Sigmoid colon (tissue), 7 donors: Measurements from ENCODE around the gene SPIRE1. TPM values are rescaled to one million over a fixed set of nuclear protein-coding genes. Genes with fewer than 3 reads are reported as not detected.
"Not testable (repeated sequence)": the region's sequence is repeated elsewhere in the genome, so short reads cannot be mapped to it uniquely, and the experiment has no call there.

ENCODE experiments used
- DNase-seq: peaks from one replicate; pipeline ENCODE4 v3.0.0-alpha.2; 2019
- H3K27ac ChIP-seq, 4 donors: fragments of 200-600 bp; sonication (generic); one replicate each; pipeline ENCODE4 v1.5.1; 2016 to 2019; ENCODE audit warnings: mild to moderate bottlenecking in 1 of 4
- H3K27me3 ChIP-seq, 3 donors: fragments of 200-600 bp; sonication (generic); one replicate each; pipeline ENCODE4 v1.5.1; 2019; ENCODE audit warnings: mild to moderate bottlenecking in 1 of 3
- H3K36me3 ChIP-seq, 4 donors: fragments of 200-600 bp; sonication (generic); one replicate each; pipeline ENCODE4 v1.5.1; 2016 to 2019
- H3K4me1 ChIP-seq, 4 donors: fragments of 200-600 bp; sonication (generic); one replicate each; pipeline ENCODE4 v1.5.1; 2017 to 2019
- H3K4me3 ChIP-seq, 4 donors: fragments of 200-600 bp; sonication (generic); one replicate each; pipeline ENCODE4 v1.5.1; 2017 to 2019; ENCODE audit warnings: mild to moderate bottlenecking in 2 of 4, moderate library complexity in 1 of 4
- H3K9me3 ChIP-seq, 4 donors: fragments of 200-600 bp in 3 of 4; sonication (generic) in 3 of 4; one replicate each; pipeline versions ENCODE4 v1.5.1 to v1.6.1; 2013 to 2019
- EP300 ChIP-seq, 4 donors: sonication (generic); formaldehyde crosslinking; IDR thresholded peaks; one replicate each; pipeline ENCODE4 v1.6.1; 2017; ENCODE audit warnings: antibody characterized with exemption in 4 of 4
- POLR2A ChIP-seq, 2 donors: fragments of 450-650 bp; IDR thresholded peaks; one replicate each; pipeline ENCODE4 v1.6.1; 2016; ENCODE audit warnings: antibody characterized with exemption in 2 of 2, mild to moderate bottlenecking in 2 of 2, moderate library complexity in 2 of 2
- POLR2AphosphoS5 ChIP-seq, 4 donors: sonication (generic); formaldehyde crosslinking; IDR thresholded peaks; one replicate each; pipeline ENCODE4 v1.6.1; 2017; ENCODE audit warnings: antibody characterized with exemption in 4 of 4
- WGBS, 2 donors: extraction: QIAGEN DNeasy Blood & Tissue Kit; methylation state at CpG; one replicate each; pipeline ENCODE4 v1.1.7; 2013; 5-methylcytosine and 5-hydroxymethylcytosine counted together
- intact Hi-C: fragments of 100-400 bp; cut with DNase I; formaldehyde crosslinking; loops from one replicate; pipeline ENCODE4 v1.15.1; 2023
- polyA plus RNA-seq, 3 donors: library from polyadenylated mRNA; stranded (reverse); fragments of 200-250 nt; gene quantifications; one replicate each; pipeline ENCODE4 v1.2.3, GENCODE V29; 2013
- total RNA-seq, 4 donors: library from RNA; depleted of rRNA; stranded (reverse); fragments of >200 nt; gene quantifications; one replicate each; pipeline ENCODE4 v1.1.0, GENCODE V29; 2016
- TF ChIP-seq, protein P1 (sequence below), 4 experiments: fragments of 450-650 bp in 3 of 4; fragments of 200-600 bp in 1 of 4; IDR thresholded peaks; one replicate each; pipeline ENCODE4 v1.5.1; 2016 to 2019; ENCODE audit warnings: antibody characterized with exemption in 4 of 4, mild to moderate bottlenecking in 3 of 4, moderate library complexity in 2 of 4
- donor health status: healthy with polysubstance abuse.
- donor health status: Bipolar disorder and iron deficiency.
- donor health status: healthy.

Gene SPIRE1
- total and polyA plus RNA-seq, 7 donors, result 2.1 to 31.6 (median 22.7) TPM

GRCh38 chr18:12652861-12653401 is 5.0 kb downstream of the SPIRE1 start:
- H3K4me3 ChIP-seq, result no peak overlapping the region
- no peak for DNase-seq
- no peaks in the 10 kb centered on the region for H3K27me3 ChIP-seq
- intact Hi-C loops, result loop anchor here (10.0 kb wide), 1 partner anchor 798 kb away; the partner anchor contains the start of gene CHMP1B
- H3K27ac ChIP-seq, result no peak overlapping the region
- no peak for TF ChIP-seq POLR2AphosphoS5 (IDR thresholded peaks at IDR 0.05)
- no peaks in the 10 kb centered on the region for H3K9me3 ChIP-seq
- 49 to 63% methylated on average over 3 of the region's 3 CpGs for WGBS, 2 donors
- no peaks in the 10 kb centered on the region for H3K36me3 ChIP-seq
- peaks cover 0 to 18% (median 10%) of the 10 kb centered on the region in 4 donors for H3K4me1 ChIP-seq

DNA sequence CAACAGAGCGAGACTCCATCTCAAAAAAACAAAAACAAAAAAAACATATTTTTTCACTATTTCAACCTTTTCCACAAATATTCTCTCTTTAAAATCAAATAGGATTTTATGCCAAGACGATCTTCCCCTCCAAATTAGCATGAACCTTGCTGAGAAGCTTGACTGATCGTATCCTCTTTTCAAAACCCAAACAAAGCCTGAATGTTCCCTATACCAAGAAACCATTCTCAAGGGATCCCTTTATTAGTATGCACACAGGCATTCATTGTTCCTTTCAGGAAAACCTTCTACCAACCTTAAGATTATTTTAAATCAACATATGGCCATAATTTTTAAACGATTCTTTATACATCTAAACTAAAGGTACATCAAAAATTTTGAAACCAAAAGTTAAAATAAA is 6.3 kb downstream of the SPIRE1 start:
- intact Hi-C loops, result loop anchor here (10.0 kb wide), 1 partner anchor 797 kb away; the partner anchor contains the start of gene CHMP1B
- Histone ChIP-seq H3K4me3 (no peak overlapping the region), H3K36me3 (no peaks in the 10 kb centered on the region), H3K9me3 (no peaks in the 10 kb centered on the region), H3K4me1 (peaks cover 0 to 14% (median 6%) of the 10 kb centered on the region in 4 donors), H3K27ac (no peak overlapping the region), H3K27me3 (no peaks in the 10 kb centered on the region)
- TF ChIP-seq POLR2AphosphoS5 (IDR thresholded peaks at IDR 0.05) (no peak), EP300 (IDR thresholded peaks at IDR 0.05) (no peak), POLR2A (IDR thresholded peaks at IDR 0.05) (no peak)
- TF ChIP-seq, protein P1, sequence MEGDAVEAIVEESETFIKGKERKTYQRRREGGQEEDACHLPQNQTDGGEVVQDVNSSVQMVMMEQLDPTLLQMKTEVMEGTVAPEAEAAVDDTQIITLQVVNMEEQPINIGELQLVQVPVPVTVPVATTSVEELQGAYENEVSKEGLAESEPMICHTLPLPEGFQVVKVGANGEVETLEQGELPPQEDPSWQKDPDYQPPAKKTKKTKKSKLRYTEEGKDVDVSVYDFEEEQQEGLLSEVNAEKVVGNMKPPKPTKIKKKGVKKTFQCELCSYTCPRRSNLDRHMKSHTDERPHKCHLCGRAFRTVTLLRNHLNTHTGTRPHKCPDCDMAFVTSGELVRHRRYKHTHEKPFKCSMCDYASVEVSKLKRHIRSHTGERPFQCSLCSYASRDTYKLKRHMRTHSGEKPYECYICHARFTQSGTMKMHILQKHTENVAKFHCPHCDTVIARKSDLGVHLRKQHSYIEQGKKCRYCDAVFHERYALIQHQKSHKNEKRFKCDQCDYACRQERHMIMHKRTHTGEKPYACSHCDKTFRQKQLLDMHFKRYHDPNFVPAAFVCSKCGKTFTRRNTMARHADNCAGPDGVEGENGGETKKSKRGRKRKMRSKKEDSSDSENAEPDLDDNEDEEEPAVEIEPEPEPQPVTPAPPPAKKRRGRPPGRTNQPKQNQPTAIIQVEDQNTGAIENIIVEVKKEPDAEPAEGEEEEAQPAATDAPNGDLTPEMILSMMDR (IDR thresholded peaks at IDR 0.05), result no peak
- WGBS, 2 donors, result 74 to 75% methylated on average over 4 of the region's 4 CpGs
- no peak for DNase-seq

GRCh38 chr18:12647773-12648172 is 10.1 kb downstream of the SPIRE1 start:
- no peaks in the 10 kb centered on the region for H3K36me3 ChIP-seq
- intact Hi-C loops, result no loop called here
- no peaks in the 10 kb centered on the region for H3K9me3 ChIP-seq
- H3K27ac ChIP-seq, result no peak overlapping the region
- WGBS, 2 donors, result 84 to 91% methylated on average over 3 of the region's 3 CpGs
- peaks cover 0 to 23% (median 17%) of the 10 kb centered on the region in 4 donors for H3K4me1 ChIP-seq
- no peaks in the 10 kb centered on the region for H3K27me3 ChIP-seq
- no peak overlapping the region for H3K4me3 ChIP-seq
- no peak for TF ChIP-seq POLR2A (IDR thresholded peaks at IDR 0.05)
- TF ChIP-seq POLR2AphosphoS5 (IDR thresholded peaks at IDR 0.05), result no peak
- TF ChIP-seq, protein P1 (IDR thresholded peaks at IDR 0.05), result no peak
- no peak for TF ChIP-seq EP300 (IDR thresholded peaks at IDR 0.05)
- DNase-seq, result no peak

GRCh38 chr18:12645751-12646203 is 12.1 kb downstream of the SPIRE1 start:
- DNase-seq, result peak; percentile 73
- Histone ChIP-seq H3K4me1 (peaks cover 0 to 23% (median 17%) of the 10 kb centered on the region in 4 donors), H3K36me3 (no peaks in the 10 kb centered on the region), H3K4me3 (no peak overlapping the region), H3K27ac (peak overlapping the region in 3 of 4 donors; percentile 7 to 64 (median 33)), H3K27me3 (no peaks in the 10 kb centered on the region), H3K9me3 (no peaks in the 10 kb centered on the region)
- TF ChIP-seq POLR2AphosphoS5 (IDR thresholded peaks at IDR 0.05), result peak in 1 of 4 donors; percentile 50
- peak in 1 of 4 donors; percentile 51 for TF ChIP-seq EP300 (IDR thresholded peaks at IDR 0.05)
- TF ChIP-seq POLR2A (IDR thresholded peaks at IDR 0.05), result no peak
- TF ChIP-seq, protein P1 (IDR thresholded peaks at IDR 0.05), result no peak
- intact Hi-C loops, result no loop called here
- 52 to 67% methylated on average over 10 of the region's 10 CpGs for WGBS, 2 donors

DNA sequence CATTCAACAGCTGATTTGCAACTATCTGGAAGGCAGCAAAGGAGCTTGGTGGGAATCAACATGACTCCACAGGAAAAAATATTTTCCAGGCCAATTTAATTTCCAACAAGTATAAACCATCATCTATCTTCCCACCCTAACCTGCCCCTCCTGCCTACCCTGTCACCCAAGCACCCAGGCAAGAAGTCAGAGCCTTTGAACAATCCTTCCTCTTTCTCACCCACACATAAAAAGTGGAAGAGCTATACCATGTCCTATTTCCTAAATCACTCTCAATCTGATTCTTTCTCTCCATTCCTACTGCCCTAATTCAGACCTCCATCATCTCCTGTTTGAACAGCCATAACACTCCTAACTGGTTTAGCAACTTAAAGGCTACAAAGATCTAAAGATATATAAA is 12.7 kb downstream of the SPIRE1 start:
- TF ChIP-seq POLR2A (IDR thresholded peaks at IDR 0.05) (no peak), EP300 (IDR thresholded peaks at IDR 0.05) (no peak), POLR2AphosphoS5 (IDR thresholded peaks at IDR 0.05) (no peak)
- TF ChIP-seq, protein P1 (IDR thresholded peaks at IDR 0.05), result no peak
- H3K27ac ChIP-seq, result peak overlapping the region in 3 of 4 donors; percentile 7 to 64 (median 33)
- DNase-seq, result no peak
- no peaks in the 10 kb centered on the region for H3K9me3 ChIP-seq
- intact Hi-C loops, result no loop called here
- no peaks in the 10 kb centered on the region for H3K27me3 ChIP-seq
- peaks cover 0 to 24% (median 22%) of the 10 kb centered on the region in 4 donors for H3K4me1 ChIP-seq
- no peak overlapping the region for H3K4me3 ChIP-seq
- H3K36me3 ChIP-seq, result no peaks in the 10 kb centered on the region

DNA sequence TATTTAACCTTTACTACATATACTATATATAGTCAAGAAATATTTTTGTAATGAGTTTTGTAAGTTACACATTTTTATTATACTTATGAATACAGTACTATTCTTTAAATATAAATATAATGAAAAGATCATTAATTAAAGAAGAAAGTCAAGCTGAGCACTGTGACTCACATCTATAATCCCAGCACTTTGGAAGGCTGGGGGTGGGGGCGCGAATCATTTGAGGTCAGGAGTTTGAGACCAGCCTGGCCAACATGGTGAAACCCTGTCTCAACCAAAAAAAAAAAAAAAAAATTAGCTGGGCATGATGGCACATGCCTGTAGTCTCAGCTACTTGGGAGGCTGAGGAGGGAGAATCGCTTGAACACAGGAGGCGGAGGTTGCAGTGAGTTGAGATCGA is 14.2 kb downstream of the SPIRE1 start:
- not testable (repeated sequence) for H3K36me3 ChIP-seq
- WGBS, 2 donors, result 94 to 98% methylated on average over 5 of the region's 5 CpGs

More for the DNA sequence above, 14.2 kb downstream of the SPIRE1 start:
- DNase-seq, H3K4me3 ChIP-seq, H3K27ac ChIP-seq, intact Hi-C loops, H3K9me3 ChIP-seq, H3K27me3 ChIP-seq: not testable (repeated sequence)
- H3K4me1 ChIP-seq, result peaks cover 0 to 26% (median 24%) of the 10 kb centered on the region in 4 donors
